Epithelial cell of proximal tubule (primary cell): ENCODE results near the gene CDCA8. TPM values are rescaled to one million over a fixed set of nuclear protein-coding genes. Genes with fewer than 3 reads are reported as not detected.
A peak's percentile ranks its signal among the peaks of the same experiment; 100 is the strongest.

Experiments
- DNase-seq: peaks from one replicate; pipeline ENCODE4 v3.0.0-alpha.2; 2011; ENCODE audit warnings: low read depth
- H3K4me3 ChIP-seq: 2 replicates; pipeline ENCODE4 v1.5.1; 2011; ENCODE audit warnings: low read depth, mild to moderate bottlenecking, low read length
- total RNA-seq: library from RNA; depleted of rRNA; stranded (reverse); fragments of >200 nt; gene quantifications from 2 replicates; pipeline ENCODE4 v1.2.3, GENCODE V29; 2015
- TF ChIP-seq, protein P1 (sequence below): conservative IDR thresholded peaks from 2 replicates; pipeline ENCODE4 v1.5.1; 2012; ENCODE audit warnings: low read depth, mild to moderate bottlenecking, low read length

The CDCA8 gene
- 42.2 and 60.0 TPM in 2 replicates for total RNA-seq

DNA sequence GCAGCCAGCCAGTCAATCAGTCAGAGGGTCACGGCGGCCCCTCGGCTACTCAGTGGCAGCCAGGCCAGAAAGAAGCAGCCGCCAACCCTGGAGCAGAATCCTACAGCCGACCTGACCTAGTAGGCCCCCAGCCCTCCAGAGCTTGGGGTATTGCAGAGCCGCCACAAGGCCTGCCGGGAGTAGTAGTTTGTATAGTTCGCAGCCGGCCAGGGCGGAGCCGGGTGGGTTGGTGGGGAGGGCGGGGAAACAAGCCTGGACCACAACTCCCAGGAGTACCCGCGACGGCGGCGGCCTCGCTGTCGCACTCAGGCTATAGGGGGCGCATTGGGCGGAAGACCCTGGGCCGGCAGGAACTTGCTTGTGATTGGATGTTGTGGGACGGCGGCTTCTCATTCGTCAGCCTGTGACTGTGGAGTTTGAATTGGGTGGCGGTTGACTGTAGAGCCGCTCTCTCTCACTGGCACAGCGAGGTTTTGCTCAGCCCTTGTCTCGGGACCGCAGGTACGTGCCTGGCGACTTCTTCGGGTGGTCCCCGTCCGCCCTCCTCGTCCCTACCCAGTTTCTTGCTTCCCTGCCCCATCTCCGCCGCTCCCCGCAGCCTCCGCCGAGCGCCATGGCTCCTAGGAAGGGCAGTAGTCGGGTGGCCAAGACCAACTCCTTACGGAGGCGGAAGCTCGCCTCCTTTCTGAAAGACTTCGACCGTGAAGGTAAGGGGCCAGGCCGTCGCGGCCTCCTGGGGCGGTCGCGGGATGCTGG, at the start of gene CDCA8:
Gene CDCA8 (plus strand): TSS at position 439 of the 756 bp plus-strand sequence. CDS start 175 bp downstream, at position 614.
- DNase-seq = peak; percentile 73
- H3K4me3 ChIP-seq = peak within 1 kb of the TSS; percentile 96
- TF ChIP-seq, protein P1, sequence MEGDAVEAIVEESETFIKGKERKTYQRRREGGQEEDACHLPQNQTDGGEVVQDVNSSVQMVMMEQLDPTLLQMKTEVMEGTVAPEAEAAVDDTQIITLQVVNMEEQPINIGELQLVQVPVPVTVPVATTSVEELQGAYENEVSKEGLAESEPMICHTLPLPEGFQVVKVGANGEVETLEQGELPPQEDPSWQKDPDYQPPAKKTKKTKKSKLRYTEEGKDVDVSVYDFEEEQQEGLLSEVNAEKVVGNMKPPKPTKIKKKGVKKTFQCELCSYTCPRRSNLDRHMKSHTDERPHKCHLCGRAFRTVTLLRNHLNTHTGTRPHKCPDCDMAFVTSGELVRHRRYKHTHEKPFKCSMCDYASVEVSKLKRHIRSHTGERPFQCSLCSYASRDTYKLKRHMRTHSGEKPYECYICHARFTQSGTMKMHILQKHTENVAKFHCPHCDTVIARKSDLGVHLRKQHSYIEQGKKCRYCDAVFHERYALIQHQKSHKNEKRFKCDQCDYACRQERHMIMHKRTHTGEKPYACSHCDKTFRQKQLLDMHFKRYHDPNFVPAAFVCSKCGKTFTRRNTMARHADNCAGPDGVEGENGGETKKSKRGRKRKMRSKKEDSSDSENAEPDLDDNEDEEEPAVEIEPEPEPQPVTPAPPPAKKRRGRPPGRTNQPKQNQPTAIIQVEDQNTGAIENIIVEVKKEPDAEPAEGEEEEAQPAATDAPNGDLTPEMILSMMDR = peak; percentile 60

GRCh38 chr1:37647281-37647680, 45.0 kb upstream of the CDCA8 start:
- no peak for DNase-seq
- TF ChIP-seq, protein P1 = no peak
- no peak overlapping the region for H3K4me3 ChIP-seq

- no peak for DNase-seq
- TF ChIP-seq, protein P1 = no peak
- no peak overlapping the region for H3K4me3 ChIP-seq
Observed at GRCh38 chr1:37650173-37650572, 42.1 kb upstream of the CDCA8 start.

- TF ChIP-seq, protein P1 = no peak
- no peak overlapping the region for H3K4me3 ChIP-seq
- DNase-seq = no peak
Observed at GRCh38 chr1:37650721-37651120, 41.6 kb upstream of the CDCA8 start.

GRCh38 chr1:37651803-37652202, 40.5 kb upstream of the CDCA8 start:
- H3K4me3 ChIP-seq = no peak overlapping the region
- DNase-seq = no peak
- TF ChIP-seq, protein P1 = no peak

DNA sequence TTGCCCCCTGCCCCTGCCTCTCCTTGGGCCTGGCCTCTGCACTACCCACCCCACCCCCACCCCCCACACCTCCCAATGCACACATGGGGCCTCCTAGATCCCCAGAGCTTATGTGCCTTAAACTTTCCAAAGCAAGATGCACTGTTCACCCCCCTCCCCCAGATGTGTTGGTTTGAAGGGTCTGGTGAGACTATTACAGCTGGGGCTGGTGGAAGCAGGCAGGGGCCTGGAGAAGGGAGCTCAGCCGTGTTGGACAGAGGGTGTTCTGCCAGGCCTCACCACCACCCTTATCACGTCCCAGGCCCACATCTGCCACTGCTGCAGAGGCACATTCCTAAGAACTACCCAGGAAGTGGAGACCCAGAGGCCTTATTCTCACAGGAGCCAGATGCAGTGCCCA, 39.3 kb upstream of the CDCA8 start:
- TF ChIP-seq, protein P1 = no peak
- no peak overlapping the region for H3K4me3 ChIP-seq
- DNase-seq = no peak

DNA sequence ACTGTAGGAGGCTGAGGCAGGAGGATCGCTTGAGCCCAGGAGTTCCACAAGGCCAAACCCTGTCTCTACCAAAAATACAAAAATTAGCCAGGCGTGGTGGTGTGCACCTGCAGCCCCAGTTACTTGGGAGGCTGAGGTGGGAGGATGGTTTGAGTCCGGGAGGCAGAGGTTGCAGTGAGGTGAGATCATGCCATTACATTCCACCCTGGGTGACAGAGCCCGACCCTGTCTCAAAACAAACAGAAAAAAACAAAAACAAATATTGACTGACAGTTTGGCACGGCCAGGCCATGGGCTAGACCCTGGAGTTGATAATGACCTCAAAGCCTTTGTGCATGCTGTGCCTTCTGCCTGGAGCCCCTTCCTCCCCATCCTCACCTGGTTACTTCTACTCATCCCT, 38.4 kb upstream of the CDCA8 start:
- H3K4me3 ChIP-seq = no peak overlapping the region
- TF ChIP-seq, protein P1 = no peak
- DNase-seq = no peak
